ENCODE data around the gene GPHA2.

DNA sequence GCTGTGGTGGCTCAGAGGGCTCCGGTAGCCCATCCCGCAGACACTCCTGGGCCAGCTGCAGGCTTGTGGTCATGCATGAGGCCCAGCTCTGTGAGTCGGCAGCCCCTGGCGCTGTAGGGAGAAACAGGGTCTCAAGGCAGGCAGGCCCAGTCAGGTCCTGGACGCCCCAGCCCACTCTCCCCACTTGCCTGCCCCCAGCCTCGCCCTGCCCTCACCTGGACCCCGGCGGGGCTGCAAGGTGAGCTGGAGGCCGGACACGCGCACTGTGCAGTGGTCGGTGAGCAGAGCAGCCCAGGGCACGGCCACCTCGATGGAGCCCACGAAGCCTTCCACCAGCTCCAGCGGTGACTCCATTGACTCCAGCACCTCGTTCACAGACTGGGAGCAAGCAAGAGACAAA, 21.6 kb downstream of the GPHA2 start:
- TF ChIP-seq POLR2A (IDR thresholded peaks at IDR 0.05), result no peak
- TF ChIP-seq, protein P1, sequence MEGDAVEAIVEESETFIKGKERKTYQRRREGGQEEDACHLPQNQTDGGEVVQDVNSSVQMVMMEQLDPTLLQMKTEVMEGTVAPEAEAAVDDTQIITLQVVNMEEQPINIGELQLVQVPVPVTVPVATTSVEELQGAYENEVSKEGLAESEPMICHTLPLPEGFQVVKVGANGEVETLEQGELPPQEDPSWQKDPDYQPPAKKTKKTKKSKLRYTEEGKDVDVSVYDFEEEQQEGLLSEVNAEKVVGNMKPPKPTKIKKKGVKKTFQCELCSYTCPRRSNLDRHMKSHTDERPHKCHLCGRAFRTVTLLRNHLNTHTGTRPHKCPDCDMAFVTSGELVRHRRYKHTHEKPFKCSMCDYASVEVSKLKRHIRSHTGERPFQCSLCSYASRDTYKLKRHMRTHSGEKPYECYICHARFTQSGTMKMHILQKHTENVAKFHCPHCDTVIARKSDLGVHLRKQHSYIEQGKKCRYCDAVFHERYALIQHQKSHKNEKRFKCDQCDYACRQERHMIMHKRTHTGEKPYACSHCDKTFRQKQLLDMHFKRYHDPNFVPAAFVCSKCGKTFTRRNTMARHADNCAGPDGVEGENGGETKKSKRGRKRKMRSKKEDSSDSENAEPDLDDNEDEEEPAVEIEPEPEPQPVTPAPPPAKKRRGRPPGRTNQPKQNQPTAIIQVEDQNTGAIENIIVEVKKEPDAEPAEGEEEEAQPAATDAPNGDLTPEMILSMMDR (IDR thresholded peaks at IDR 0.05), result no peak
- no peak for TF ChIP-seq POLR2AphosphoS5 (IDR thresholded peaks at IDR 0.05)

Data from stomach (tissue), 4 donors.